ENCODE results near the gene GALNT16. TPM values are rescaled to one million over a fixed set of nuclear protein-coding genes. Genes with fewer than 3 reads are reported as not detected.

The GALNT16 gene
- polyA plus RNA-seq, 2 donors: 0.36 to 0.39 TPM

DNA sequence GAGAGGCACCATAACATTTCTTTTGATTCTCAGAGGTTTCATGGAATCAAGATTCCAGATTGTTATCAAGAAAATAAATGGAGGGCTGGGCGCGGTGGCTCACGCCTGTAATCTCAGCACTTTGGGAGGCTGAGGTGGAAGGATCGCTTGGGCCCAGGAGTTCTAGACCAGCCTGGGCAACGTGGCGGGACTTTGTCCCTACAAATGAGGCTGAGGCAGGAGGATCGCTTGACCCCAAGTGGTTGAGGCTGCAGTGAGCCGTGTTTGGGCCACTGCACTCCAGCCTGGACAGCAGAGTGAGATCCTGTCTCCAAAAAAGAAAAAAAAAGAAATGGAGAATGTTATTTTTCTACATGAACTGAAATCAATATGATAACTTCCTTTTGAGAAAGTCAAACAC lies 139.8 kb downstream of the GALNT16 start:
- WGBS, 2 donors: 82 to 93% methylated on average over 8 of the region's 8 CpGs
- peak overlapping the region in 1 of 2 donors; percentile 82 for H3K4me3 ChIP-seq (ENCODE audit: low read depth in 1 of 2, low read length in 2 of 2)
- H3K36me3 ChIP-seq (ENCODE audit: control insufficient read depth in 2 of 2, insufficient read depth in 2 of 2, low read length in 1 of 2): peaks cover 2 to 3% of the 10 kb centered on the region in 2 donors
- H3K9me3 ChIP-seq (ENCODE audit: control insufficient read depth in 2 of 2, insufficient read depth in 1 of 2, low read depth in 1 of 2, low read length in 1 of 2): no peaks in the 10 kb centered on the region
- H3K27me3 ChIP-seq (ENCODE audit: control insufficient read depth in 1 of 2, insufficient read depth in 2 of 2, low read length in 2 of 2): no peaks in the 10 kb centered on the region
- H3K4me1 ChIP-seq (ENCODE audit: control insufficient read depth in 2 of 2, insufficient read depth in 2 of 2, low read length in 1 of 2): peaks cover 3 to 5% of the 10 kb centered on the region in 2 donors
- H3K27ac ChIP-seq (ENCODE audit: low read depth in 2 of 2, low read length in 1 of 2): no peak overlapping the region

DNA sequence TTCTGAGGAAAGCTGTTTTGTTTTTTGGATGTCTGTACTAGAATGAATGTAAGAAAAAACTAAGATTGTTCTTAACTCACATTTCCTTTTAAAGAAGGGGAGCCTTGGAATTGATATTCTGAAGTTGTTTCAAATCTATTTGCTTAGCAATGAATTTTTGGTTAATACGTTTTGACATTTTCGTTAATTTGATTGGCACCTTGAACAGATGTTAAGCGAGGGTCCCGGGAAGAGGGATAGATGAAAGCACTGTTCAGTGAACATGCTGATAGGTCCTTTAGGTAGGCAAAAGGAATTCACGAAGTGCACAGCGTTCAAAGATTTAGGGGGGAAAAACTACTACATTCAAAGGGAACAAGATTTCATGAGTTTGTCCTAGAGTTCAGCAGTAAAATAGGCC lies 140.2 kb downstream of the GALNT16 start:
- Histone ChIP-seq H3K4me3 (ENCODE audit: low read depth in 1 of 2, low read length in 2 of 2) (peak overlapping the region in 1 of 2 donors; percentile 22), H3K4me1 (ENCODE audit: control insufficient read depth in 2 of 2, insufficient read depth in 2 of 2, low read length in 1 of 2) (peaks cover 3 to 5% of the 10 kb centered on the region in 2 donors), H3K9me3 (ENCODE audit: control insufficient read depth in 2 of 2, insufficient read depth in 1 of 2, low read depth in 1 of 2, low read length in 1 of 2) (no peaks in the 10 kb centered on the region), H3K27me3 (ENCODE audit: control insufficient read depth in 1 of 2, insufficient read depth in 2 of 2, low read length in 2 of 2) (no peaks in the 10 kb centered on the region), H3K36me3 (ENCODE audit: control insufficient read depth in 2 of 2, insufficient read depth in 2 of 2, low read length in 1 of 2) (no peaks in the 10 kb centered on the region), H3K27ac (ENCODE audit: low read depth in 2 of 2, low read length in 1 of 2) (no peak overlapping the region)
- WGBS, 2 donors: 72 to 83% methylated on average over 6 of the region's 6 CpGs

DNA sequence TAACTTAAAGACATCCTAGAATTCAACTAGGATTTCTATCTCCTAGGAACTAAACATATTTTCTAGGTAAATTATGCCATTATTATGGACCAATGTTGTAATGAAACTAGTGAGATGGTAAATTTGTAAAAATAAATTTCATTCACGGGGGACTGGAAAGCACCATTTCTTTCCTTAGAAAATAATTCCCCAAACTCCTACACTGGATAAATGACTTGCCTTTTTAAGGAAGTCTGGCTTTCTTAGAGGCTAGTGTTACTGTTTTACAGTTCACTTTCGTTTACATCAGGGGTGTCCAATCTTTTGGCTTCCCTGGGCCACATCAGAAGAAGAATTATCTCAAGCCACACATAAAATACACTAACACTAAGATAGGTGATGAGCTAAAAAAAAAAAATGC lies 141.9 kb downstream of the GALNT16 start:
- WGBS, 2 donors: 65 to 70% methylated on average over 2 of the region's 2 CpGs
- no peaks in the 10 kb centered on the region for H3K27me3 ChIP-seq (ENCODE audit: control insufficient read depth in 1 of 2, insufficient read depth in 2 of 2, low read length in 2 of 2)

DNA sequence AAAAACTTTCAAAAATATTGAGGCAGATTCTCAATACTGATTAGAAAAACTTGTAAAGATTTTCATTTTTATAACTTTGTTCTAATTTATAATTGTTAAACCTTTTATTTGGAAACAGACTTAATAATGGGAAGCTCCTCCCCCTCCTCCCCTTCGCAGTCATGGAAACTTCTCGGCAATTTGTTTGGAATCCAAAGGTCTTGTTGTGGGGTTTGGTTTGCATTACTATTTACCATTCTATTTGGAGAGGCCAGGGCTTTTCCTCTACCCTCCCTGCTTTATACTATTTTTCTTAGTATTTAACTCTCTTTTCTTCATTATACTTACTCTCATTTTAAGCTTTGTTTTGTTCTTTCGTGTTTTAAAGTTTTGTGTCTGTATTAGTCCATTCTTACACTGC lies 144.5 kb downstream of the GALNT16 start:
- Histone ChIP-seq H3K36me3 (ENCODE audit: control insufficient read depth in 2 of 2, insufficient read depth in 2 of 2, low read length in 1 of 2) (no peaks in the 10 kb centered on the region), H3K9me3 (ENCODE audit: control insufficient read depth in 2 of 2, insufficient read depth in 1 of 2, low read depth in 1 of 2, low read length in 1 of 2) (no peaks in the 10 kb centered on the region), H3K4me3 (ENCODE audit: low read depth in 1 of 2, low read length in 2 of 2) (no peak overlapping the region), H3K27ac (ENCODE audit: low read depth in 2 of 2, low read length in 1 of 2) (no peak overlapping the region), H3K4me1 (ENCODE audit: control insufficient read depth in 2 of 2, insufficient read depth in 2 of 2, low read length in 1 of 2) (peaks cover 3 to 5% of the 10 kb centered on the region in 2 donors), H3K27me3 (ENCODE audit: control insufficient read depth in 1 of 2, insufficient read depth in 2 of 2, low read length in 2 of 2) (no peaks in the 10 kb centered on the region)
- WGBS, 2 donors: 93 to 98% methylated on average over 3 of the region's 3 CpGs

More for the DNA sequence above, 141.9 kb downstream of the GALNT16 start:
- H3K4me3 ChIP-seq (ENCODE audit: low read depth in 1 of 2, low read length in 2 of 2): no peak overlapping the region
- no peaks in the 10 kb centered on the region for H3K36me3 ChIP-seq (ENCODE audit: control insufficient read depth in 2 of 2, insufficient read depth in 2 of 2, low read length in 1 of 2)
- no peak overlapping the region for H3K27ac ChIP-seq (ENCODE audit: low read depth in 2 of 2, low read length in 1 of 2)
- peaks cover 3 to 5% of the 10 kb centered on the region in 2 donors for H3K4me1 ChIP-seq (ENCODE audit: control insufficient read depth in 2 of 2, insufficient read depth in 2 of 2, low read length in 1 of 2)
- H3K9me3 ChIP-seq (ENCODE audit: control insufficient read depth in 2 of 2, insufficient read depth in 1 of 2, low read depth in 1 of 2, low read length in 1 of 2): no peaks in the 10 kb centered on the region

DNA sequence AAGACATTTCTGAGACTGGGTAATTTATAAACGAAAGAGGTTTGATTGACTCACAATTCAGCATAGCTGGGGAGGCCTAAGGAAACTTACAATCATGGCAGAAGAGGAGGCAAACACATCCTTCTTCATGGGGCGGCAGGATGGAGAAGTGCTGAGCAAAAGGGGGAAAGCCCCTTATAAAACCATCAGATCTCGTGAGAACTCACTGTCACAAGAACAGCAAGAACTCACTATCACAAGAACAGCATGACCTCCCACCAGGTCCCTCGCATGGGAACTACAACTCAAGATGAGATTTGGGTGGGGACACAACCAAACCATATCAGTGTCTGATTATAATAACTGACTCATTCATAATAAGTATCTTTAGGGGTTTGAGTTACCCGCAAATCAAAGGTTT lies 144.9 kb downstream of the GALNT16 start:
- WGBS, 2 donors: 90 to 92% methylated on average over 5 of the region's 5 CpGs
- H3K4me1 ChIP-seq (ENCODE audit: control insufficient read depth in 2 of 2, insufficient read depth in 2 of 2, low read length in 1 of 2): peaks cover under 1 to 3% of the 10 kb centered on the region in 2 donors
- no peaks in the 10 kb centered on the region for H3K36me3 ChIP-seq (ENCODE audit: control insufficient read depth in 2 of 2, insufficient read depth in 2 of 2, low read length in 1 of 2)
- no peaks in the 10 kb centered on the region for H3K27me3 ChIP-seq (ENCODE audit: control insufficient read depth in 1 of 2, insufficient read depth in 2 of 2, low read length in 2 of 2)
- no peaks in the 10 kb centered on the region for H3K9me3 ChIP-seq (ENCODE audit: control insufficient read depth in 2 of 2, insufficient read depth in 1 of 2, low read depth in 1 of 2, low read length in 1 of 2)
- no peak overlapping the region for H3K27ac ChIP-seq (ENCODE audit: low read depth in 2 of 2, low read length in 1 of 2)
- no peak overlapping the region for H3K4me3 ChIP-seq (ENCODE audit: low read depth in 1 of 2, low read length in 2 of 2)

DNA sequence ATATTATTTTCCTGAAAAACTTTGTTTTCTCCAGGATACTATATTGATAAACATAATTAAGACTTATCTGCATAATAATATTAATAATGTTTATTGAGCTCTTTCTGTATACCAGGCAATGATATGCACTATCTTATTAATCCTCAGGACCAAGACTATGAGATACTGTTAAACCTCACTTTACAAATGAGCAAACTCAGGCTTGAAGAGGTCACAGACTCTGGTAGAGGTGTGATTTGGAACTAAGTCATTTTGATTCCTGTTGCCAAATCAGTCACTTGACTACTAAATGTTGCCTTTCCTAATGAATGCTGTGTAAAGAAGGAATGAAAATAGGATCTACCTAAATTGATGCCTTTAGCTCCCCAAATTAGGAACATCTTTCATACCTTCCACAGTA lies 145.8 kb downstream of the GALNT16 start:
- Histone ChIP-seq H3K4me3 (ENCODE audit: low read depth in 1 of 2, low read length in 2 of 2) (no peak overlapping the region), H3K4me1 (ENCODE audit: control insufficient read depth in 2 of 2, insufficient read depth in 2 of 2, low read length in 1 of 2) (peaks cover 0 to 3% of the 10 kb centered on the region in 2 donors), H3K27ac (ENCODE audit: low read depth in 2 of 2, low read length in 1 of 2) (no peak overlapping the region), H3K36me3 (ENCODE audit: control insufficient read depth in 2 of 2, insufficient read depth in 2 of 2, low read length in 1 of 2) (no peaks in the 10 kb centered on the region), H3K27me3 (ENCODE audit: control insufficient read depth in 1 of 2, insufficient read depth in 2 of 2, low read length in 2 of 2) (no peaks in the 10 kb centered on the region), H3K9me3 (ENCODE audit: control insufficient read depth in 2 of 2, insufficient read depth in 1 of 2, low read depth in 1 of 2, low read length in 1 of 2) (no peaks in the 10 kb centered on the region)

Other genes starting within 250 kb of the GALNT16 start
- gene DCAF5, start 107.0 kb upstream of the GALNT16 start, polyA plus RNA-seq: 10 to 100 TPM; 21.8 to 26.9 TPM
- gene EXD2, start 68.7 kb upstream of the GALNT16 start, polyA plus RNA-seq: 10 to 100 TPM; 10.9 to 12.1 TPM
- 100 to 1,000 TPM in 1 of 2 donors, 10 to 100 TPM in 1; 95.4 to 111 TPM for gene ERH, start 138.1 kb downstream of the GALNT16 start, polyA plus RNA-seq
- gene SLC39A9, start 138.5 kb downstream of the GALNT16 start, polyA plus RNA-seq: 10 to 100 TPM; 18.1 to 19.4 TPM
- under 1 TPM; 0.05 to 0.06 TPM for gene PLEKHD1, start 224.6 kb downstream of the GALNT16 start, polyA plus RNA-seq

Measured in esophagus (tissue), 2 donors.